GM19397 (cell line): Measurements from ENCODE around the gene CNOT10.

Source experiments
- ATAC-seq: cut with Tn5 transposase; IDR thresholded peaks from one replicate; pipeline ENCODE4 v1.9.1; 2021; ENCODE audit warnings: mild to moderate bottlenecking, moderate library complexity; ENCODE audit not compliant: unreplicated experiment

CNOT10 gene

GRCh38 chr3:32817558-32818228 lies 132.7 kb downstream of the CNOT10 start, which contains the start of gene TRIM71:
Gene TRIM71 (plus strand): TSS chr3:32817997. CDS start chr3:32818081, 84 bp downstream.
- no peak for ATAC-seq

GRCh38 chr3:32818229-32818969 lies 133.4 kb downstream of the CNOT10 start:
- ATAC-seq, result no peak

GRCh38 chr3:32818970-32819511 lies 134.1 kb downstream of the CNOT10 start:
- ATAC-seq, result no peak

- ATAC-seq, result no peak
These were observed 134.8 kb downstream of the CNOT10 start for GRCh38 chr3:32819551-32820348.

- ATAC-seq, result no peak
These were observed 135.4 kb downstream of the CNOT10 start for GRCh38 chr3:32820430-32820829.

GRCh38 chr3:32820971-32821685 lies 136.1 kb downstream of the CNOT10 start:
- no peak for ATAC-seq

GRCh38 chr3:32821686-32822296 lies 136.8 kb downstream of the CNOT10 start:
- no peak for ATAC-seq

GRCh38 chr3:32822609-32823498 lies 137.9 kb downstream of the CNOT10 start:
- no peak for ATAC-seq
